SKM-1 treated with dmso at 0.1 percent for 144 hours (cell line): ENCODE data around the gene CLIP1.
A peak's percentile ranks its signal among the peaks of the same experiment; 100 is the strongest.

Experiments used
- DNase-seq: peaks from one replicate; lab custom pipeline; 2025; ENCODE audit not compliant: unreplicated experiment; lab: John Stamatoyannopoulos, UW

CLIP1 gene

DNA sequence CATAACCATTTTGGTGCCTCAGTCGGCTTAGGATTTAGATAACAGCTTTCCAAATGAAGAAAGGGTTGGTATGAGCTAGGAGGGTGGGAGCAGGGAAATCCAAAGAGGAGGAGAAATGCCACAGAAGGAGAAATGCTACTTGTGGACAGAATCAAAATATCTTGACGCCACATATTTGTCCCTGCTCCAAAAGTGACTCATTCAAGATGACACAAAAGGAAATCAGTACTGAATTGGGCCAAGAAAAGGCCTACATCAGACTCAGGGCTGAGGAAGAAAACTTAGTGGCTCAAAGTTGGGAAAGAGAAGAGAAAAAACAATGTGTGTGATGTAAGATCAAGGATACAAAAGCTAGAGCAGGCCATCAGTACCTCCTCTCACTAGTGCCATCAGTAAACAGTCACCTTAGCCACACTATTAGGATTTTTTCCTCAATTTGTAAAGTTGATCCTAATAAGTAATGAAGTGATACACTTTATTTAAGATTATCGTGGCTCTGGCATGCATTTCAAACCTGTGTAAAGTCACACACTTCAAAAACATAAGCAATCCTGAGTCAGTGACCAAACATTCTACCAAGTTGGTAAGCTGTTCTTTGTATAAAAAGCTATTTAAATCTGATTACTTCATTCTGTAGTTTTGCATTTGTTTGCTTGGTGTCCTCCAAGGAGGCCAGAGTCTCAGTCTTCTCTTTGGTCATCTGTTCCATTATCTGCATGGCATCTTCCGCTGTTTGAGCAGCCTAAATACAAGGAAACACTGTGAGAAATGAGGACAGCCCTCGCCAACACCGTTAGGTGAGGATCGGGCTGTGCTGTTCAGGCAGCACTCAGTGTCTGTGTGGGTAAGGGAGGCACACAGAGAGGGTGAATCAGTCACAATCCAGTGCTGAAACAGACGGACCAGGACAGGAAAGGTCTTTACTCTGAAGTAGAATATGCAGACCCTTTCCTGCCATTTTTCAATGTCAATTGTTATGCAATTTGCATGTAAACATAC is 103.6 kb downstream of the CLIP1 start:
- DNase-seq: no peak

DNA sequence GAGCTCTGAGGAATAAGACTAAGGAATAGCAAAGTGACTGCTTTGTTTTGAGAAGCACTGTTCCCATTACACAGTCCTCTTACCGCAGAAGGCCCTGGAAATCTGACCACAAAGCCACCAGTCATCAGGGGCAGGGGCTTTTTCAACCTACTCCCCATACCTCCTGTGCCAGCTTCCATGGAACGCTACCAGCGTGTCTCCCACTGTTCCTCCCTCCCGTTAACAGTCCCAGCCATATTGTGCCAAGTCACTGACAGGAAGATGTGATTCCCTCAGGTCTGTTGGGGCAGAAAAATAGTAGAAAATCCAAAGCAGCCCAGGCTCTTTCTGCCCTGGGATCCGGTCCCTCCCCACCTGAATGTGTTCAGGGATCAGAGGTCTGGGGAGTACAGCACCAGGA is 109.5 kb downstream of the CLIP1 start:
- DNase-seq: no peak

DNA sequence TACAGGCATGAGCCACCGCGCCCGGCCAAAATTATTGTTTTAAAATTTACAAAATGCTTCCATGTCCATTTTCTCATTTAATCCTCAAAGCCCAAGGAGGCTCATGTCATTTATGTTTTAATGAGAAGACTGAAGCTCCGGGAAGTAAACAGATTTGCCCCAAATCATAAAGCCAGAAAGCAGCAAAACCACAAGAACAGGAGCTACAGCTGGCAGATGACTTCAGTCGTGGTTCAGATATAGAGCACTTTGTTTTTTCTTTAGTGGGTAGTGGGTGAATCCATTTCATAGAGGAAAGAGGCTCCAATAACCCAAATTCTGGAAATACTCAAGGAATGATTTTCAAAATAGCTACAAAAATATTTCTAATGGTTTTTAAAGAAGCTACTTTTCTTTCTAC is 110.8 kb downstream of the CLIP1 start:
- no peak for DNase-seq

DNA sequence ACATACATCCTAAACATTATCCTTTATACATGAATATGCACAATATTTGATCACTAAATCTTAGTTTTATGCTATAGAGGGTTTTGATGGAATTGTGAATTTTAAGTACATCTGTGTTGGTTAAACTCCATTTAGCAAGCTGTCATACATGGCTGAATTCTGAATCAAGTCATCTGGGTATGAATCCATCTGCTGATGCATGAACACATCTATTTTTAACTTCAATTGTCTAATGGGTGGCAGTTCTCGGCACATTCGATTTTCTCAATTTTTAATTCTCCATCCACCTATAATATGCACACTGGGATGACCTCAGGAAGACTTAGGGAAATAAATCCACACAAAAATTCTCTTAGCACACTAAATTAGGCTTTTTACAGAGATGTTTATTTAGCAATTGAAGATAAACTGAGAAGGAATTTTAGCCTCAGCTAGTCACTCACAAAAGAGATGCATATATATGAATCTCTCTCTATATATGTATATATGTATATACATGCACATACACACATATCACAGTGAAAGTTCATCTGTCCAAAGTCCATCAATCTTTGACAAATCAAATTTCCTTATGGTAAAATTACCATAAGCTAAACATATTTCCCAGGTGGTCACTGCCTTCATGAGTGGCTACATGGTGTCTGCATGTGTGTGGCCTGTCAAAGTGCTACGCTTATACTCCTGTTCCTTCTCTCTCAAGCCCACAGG is 111.7 kb downstream of the CLIP1 start:
- DNase-seq: no peak

GRCh38 chr12:122309564-122310121 is 112.8 kb downstream of the CLIP1 start:
- no peak for DNase-seq

DNA sequence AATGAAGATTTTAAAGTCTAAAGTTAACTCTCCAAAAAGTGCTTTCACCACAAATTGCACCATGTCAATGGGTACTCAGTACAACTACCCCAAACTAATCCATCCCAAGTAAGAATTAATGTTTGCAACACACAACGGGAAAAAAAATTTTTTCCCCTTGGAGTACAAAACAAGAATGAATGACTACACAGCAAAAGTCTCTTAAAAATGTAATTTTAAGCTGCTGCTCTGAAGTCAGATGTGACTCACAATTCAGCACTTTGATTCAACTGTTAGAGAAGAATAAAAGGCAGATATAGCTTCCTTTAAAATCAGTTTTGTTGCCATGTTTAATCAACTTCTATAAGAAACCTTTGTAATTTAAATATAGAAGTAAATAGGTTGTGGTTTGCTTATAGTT is 113.7 kb downstream of the CLIP1 start:
- DNase-seq: no peak

GRCh38 chr12:122306407-122306806 is 116.1 kb downstream of the CLIP1 start:
- no peak for DNase-seq

- DNase-seq: no peak
Measured at GRCh38 chr12:122304924-122305323, 117.5 kb downstream of the CLIP1 start.

DNA sequence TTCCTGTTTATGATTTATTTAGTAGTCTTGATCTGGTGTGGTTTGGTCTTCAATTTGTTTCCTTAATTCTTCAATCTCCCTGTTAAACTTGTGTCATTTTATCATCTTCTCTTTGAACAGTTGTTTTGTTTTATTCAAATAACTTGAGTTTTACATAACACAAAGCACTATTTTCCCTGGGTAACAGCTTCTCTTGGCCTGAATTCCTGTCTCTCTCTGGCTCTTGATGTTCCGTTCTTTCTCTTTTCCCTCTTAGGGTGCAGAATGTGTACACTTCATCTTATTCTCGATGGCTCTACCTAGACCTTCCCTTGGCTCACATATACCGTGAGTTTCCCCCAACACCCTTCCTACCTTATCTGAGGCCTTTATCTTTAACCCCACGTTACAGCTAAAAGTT is 119.4 kb downstream of the CLIP1 start:
- no peak for DNase-seq

DNA sequence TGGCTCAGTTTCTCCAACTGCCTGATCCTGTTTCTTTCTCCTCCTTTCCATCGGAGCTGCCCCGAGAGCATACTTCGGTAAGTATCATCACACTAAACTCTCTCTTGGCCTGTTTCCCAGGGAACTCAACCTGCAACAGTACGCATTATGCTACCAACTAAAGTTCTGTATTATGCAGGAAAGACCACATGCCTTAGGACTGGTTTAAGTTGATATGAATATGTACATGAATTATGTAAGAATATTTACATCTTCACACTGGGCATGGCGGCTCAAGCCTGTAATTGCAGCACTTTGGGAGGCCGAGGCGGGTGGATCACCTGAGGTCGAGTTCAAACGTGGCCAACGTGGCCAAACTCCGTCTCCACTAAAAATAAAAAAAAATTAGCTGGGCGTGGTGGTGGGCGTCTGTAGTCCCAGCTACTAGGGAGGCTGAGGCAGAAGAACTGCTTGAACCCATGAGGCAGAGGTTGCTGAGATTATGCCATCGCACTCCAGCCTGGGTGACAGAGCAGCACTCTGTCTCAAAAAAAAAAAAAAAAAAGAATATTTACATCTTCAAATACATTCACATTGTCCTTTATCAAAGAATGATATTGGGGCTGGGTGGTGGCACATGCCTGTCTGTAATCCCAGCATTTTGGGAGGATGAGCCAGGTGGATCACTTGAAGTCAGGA is 124.3 kb downstream of the CLIP1 start:
- no peak for DNase-seq

GRCh38 chr12:122297494-122297893 is 125.0 kb downstream of the CLIP1 start:
- no peak for DNase-seq

- no peak for DNase-seq
Measured at GRCh38 chr12:122295877-122296276, 126.6 kb downstream of the CLIP1 start.

- no peak for DNase-seq
Measured at GRCh38 chr12:122293081-122293480, 129.4 kb downstream of the CLIP1 start.

DNA sequence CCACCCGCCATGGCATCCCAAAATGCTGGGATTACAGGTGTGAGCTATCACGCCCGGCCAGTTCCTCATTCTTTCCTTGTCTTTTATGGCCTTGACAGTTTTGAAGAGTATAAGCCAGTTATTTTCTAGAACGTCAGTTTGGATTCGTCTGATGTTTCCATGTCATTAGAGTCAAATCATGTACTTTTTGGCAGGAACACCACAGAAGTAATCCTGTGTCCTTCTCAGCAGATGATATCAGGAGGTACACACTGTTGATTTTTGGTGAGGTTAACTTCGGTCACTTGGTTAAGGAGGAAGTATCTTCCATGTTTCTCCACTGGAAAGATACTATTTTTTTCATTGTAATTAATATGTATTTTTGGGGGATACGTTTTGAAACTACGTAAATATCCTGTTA is 131.0 kb downstream of the CLIP1 start:
- no peak for DNase-seq

GRCh38 chr12:122283680-122284079 is 138.8 kb downstream of the CLIP1 start:
- no peak for DNase-seq

DNA sequence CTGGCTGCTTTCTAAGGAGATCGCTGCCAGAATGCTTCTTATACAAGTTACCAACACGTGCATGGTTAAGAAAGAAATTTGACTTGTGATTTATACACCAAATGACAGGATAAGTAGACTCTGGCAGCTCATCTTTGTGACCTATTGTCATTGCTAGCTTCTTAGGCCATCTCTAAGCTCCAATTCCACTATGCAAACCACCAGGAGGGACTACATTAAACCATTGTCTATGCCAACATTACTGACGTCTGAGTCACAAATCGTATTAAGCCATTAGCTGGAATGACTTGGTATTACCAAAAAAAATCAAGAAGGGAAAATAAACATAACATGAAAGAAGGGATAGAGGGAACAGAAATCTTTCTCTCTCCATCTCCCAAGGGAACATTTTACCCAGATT is 140.4 kb downstream of the CLIP1 start:
- DNase-seq: no peak

DNA sequence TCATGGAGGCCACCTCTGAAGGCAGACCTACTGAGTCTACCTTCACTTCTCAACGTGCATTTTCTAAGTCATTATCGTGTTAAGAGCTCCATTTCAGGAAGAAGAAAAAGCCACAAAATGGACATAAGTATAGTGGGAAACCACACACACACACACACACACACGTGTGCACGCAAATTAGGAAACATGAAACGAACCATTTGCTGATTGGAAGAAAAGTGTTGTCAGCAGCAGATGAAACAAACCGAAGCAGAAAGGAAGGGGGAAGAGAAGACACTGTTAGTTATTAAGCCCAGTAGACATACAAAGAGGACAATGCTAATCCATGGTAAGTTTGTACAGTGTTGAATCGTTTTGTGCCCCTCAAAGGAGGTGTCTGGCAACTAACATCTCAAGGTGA is 146.2 kb downstream of the CLIP1 start:
- no peak for DNase-seq

- DNase-seq: no peak
Measured at GRCh38 chr12:122275459-122275858, 147.0 kb downstream of the CLIP1 start.

GRCh38 chr12:122266230-122266901 is 156.1 kb downstream of the CLIP1 start, which contains the start of gene VPS33A:
Gene VPS33A, minus strand, starts transcription at chr12:122266494. Its CDS starts 86 bp downstream, at chr12:122266408.
- DNase-seq: peak; percentile 52

GRCh38 chr12:122265886-122266229 is 156.6 kb downstream of the CLIP1 start:
- no peak for DNase-seq

GRCh38 chr12:122265476-122265875 is 157.0 kb downstream of the CLIP1 start:
- no peak for DNase-seq
